ENCODE measurements around the gene MED9. TPM values are rescaled to one million over a fixed set of nuclear protein-coding genes. Genes with fewer than 3 reads are reported as not detected.

The MED9 gene
- total and polyA plus RNA-seq, 2 of the 8 experiments (the other 6 are each of a cell fraction or from before 2014, with no cell fraction given), result 15.8 to 19.7 TPM

GRCh38 chr17:17504341-17505140, 27.7 kb downstream of the MED9 start:
- no peak for FAIRE-seq
- H3K9ac ChIP-seq (replicated peaks in 1 of 4; ENCODE audit: extremely low read depth in 1 of 4, low read depth in 3 of 4, low read length in 3 of 4), result no peak overlapping the region
- POLR2A ChIA-PET (ENCODE audit: partially characterized antibody), result interaction anchor here (0.7 to 2.2 kb wide), 3 partner anchors 9 to 67 kb away, joined by 3 to 6 read pairs (median 4); partner anchors contain the start of gene RASD1
- TF ChIP-seq USF2 (IDR thresholded peaks at IDR 0.05; ENCODE audit: low read length) (no peak), SIN3A (conservative IDR thresholded peaks at IDR 0.05 in 1 of 2, IDR thresholded peaks at IDR 0.05 in 1 of 2; ENCODE audit: low read depth in 1 of 2, low read length in 2 of 2) (no peak), SAP30 (IDR thresholded peaks at IDR 0.05; ENCODE audit: insufficient read depth, insufficient replicate concordance, low read length) (no peak), FOSL1 (IDR thresholded peaks at IDR 0.05; ENCODE audit: insufficient read depth, low read depth, low read length) (no peak), NRF1 (IDR thresholded peaks at IDR 0.05; ENCODE audit: low read depth, low read length) (no peak), CTBP2 (IDR thresholded peaks at IDR 0.05; ENCODE audit: borderline replicate concordance, insufficient read depth, insufficient read length, low read length) (no peak), GABPA (IDR thresholded peaks at IDR 0.05; ENCODE audit: borderline replicate concordance, insufficient read depth, low read length) (no peak), SIX5 (IDR thresholded peaks at IDR 0.05; ENCODE audit: low read depth, low read length) (no peak), KDM4A (IDR thresholded peaks at IDR 0.05; ENCODE audit: low read depth, low read length, severe bottlenecking) (no peak), CBX5 (IDR thresholded peaks at IDR 0.05; ENCODE audit: low read depth, low read length) (no peak)

More at GRCh38 chr17:17504341-17505140, 27.7 kb downstream of the MED9 start:
- no peak overlapping the region for H3K23ac ChIP-seq (ENCODE audit: insufficient read length)
- no peak for DNase-seq (ENCODE audit: low read depth in 1 of 2, low spot score in 2 of 2)
- H3K56ac ChIP-seq (replicated peaks; ENCODE audit: insufficient read length, low read depth, low read length), result no peak overlapping the region
- no peaks in the 10 kb centered on the region for H3K23me2 ChIP-seq (ENCODE audit: low read depth, low read length)
- H4K20me1 ChIP-seq (replicated peaks in 1 of 2; ENCODE audit: control insufficient read depth in 1 of 2, insufficient read depth in 2 of 2, low read length in 2 of 2), result peaks cover 0 to 2% of the 10 kb centered on the region in 2 experiments
- H4K5ac ChIP-seq (ENCODE audit: insufficient read length, low read depth, low read length), result no peak overlapping the region
- H3K14ac ChIP-seq (ENCODE audit: insufficient read length), result no peak overlapping the region
- H2AK5ac ChIP-seq (ENCODE audit: low read depth, low read length), result no peak overlapping the region
- no peaks in the 10 kb centered on the region for H3K36me3 ChIP-seq (ENCODE audit: control insufficient read depth in 2 of 4, insufficient read depth in 4 of 4, low read length in 3 of 4)
- H4K8ac ChIP-seq (ENCODE audit: extremely low read depth, insufficient read depth, low read length), result no peak overlapping the region
- H2BK20ac ChIP-seq (ENCODE audit: low read length), result no peak overlapping the region
- no peaks in the 10 kb centered on the region; a peak in 1 of 7 replicates for H3K27me3 ChIP-seq (replicated peaks in 1 of 4; ENCODE audit: control insufficient read depth in 3 of 4, extremely low read depth in 1 of 4, insufficient read depth in 3 of 4, low read length in 3 of 4)
- H3K79me1 ChIP-seq (ENCODE audit: low read depth, low read length), result no peaks in the 10 kb centered on the region
- H3K9me3 ChIP-seq (ENCODE audit: insufficient read depth in 2 of 2, low read depth in 1 of 2, low read length in 1 of 2), result no peaks in the 10 kb centered on the region
- H3K4me2 ChIP-seq (ENCODE audit: insufficient read depth in 1 of 2, low read depth in 2 of 2, low read length in 2 of 2), result no peak overlapping the region
- no peak overlapping the region; the same call in 1 of the 2 replicates for H3K18ac ChIP-seq (ENCODE audit: extremely low read depth, low read length)
- no peak overlapping the region for H3K4ac ChIP-seq (replicated peaks; ENCODE audit: insufficient read length, low read depth, low read length)
- peaks cover 0 to 2% (median 0%) of the 10 kb centered on the region in 4 experiments; a peak in 1 of 7 replicates for H3K4me1 ChIP-seq (replicated peaks in 1 of 4; ENCODE audit: control insufficient read depth in 3 of 4, insufficient read depth in 4 of 4, low read length in 3 of 4)
- H3K27ac ChIP-seq (ENCODE audit: low read depth, low read length), result no peak overlapping the region
- H2BK5ac ChIP-seq (ENCODE audit: low read depth, low read length), result no peak overlapping the region
- H2BK12ac ChIP-seq (ENCODE audit: low read depth, low read length), result 0 out of 2 replicates have a peak overlapping the region, but pooled peaks have one; percentile 14
- no peak overlapping the region for H4K91ac ChIP-seq (replicated peaks; ENCODE audit: insufficient read length, low read length)
- H2AFZ ChIP-seq (ENCODE audit: low read length), result no peak overlapping the region
- H2BK120ac ChIP-seq (replicated peaks; ENCODE audit: low read depth, low read length), result no peak overlapping the region
- H2BK15ac ChIP-seq (ENCODE audit: low read length), result no peak overlapping the region
- 87% methylated on average over 20 of the region's 20 CpGs; no CpG with 5 or more reads in 1 of the 2 experiments for WGBS, 2 experiments (ENCODE audit: extremely low coverage in 1 of 2, insufficient coverage in 1 of 2, insufficient read length in 1 of 2, insufficient replicate concordance in 2 of 2, low coverage in 1 of 2, low lambda C conversion rate in 2 of 2, missing lambda C conversion rate in 1 of 2)
- no peaks in the 10 kb centered on the region for H3K79me2 ChIP-seq (ENCODE audit: control insufficient read depth in 1 of 2, insufficient read depth in 2 of 2, low read length in 2 of 2)
- no peak overlapping the region for H3K4me3 ChIP-seq (ENCODE audit: extremely low read depth in 1 of 4, insufficient read depth in 2 of 4, low read depth in 3 of 4, low read length in 4 of 4)
- CTCF ChIA-PET (ENCODE audit: partially characterized antibody), result interaction anchor here (0.7 to 5.1 kb wide), 8 partner anchors 7 to 149 kb away, joined by 3 to 40 read pairs (median 10); partner anchors contain the start of gene RASD1
